ENCODE measurements around the gene ZBTB33.

Gene ZBTB33

DNA sequence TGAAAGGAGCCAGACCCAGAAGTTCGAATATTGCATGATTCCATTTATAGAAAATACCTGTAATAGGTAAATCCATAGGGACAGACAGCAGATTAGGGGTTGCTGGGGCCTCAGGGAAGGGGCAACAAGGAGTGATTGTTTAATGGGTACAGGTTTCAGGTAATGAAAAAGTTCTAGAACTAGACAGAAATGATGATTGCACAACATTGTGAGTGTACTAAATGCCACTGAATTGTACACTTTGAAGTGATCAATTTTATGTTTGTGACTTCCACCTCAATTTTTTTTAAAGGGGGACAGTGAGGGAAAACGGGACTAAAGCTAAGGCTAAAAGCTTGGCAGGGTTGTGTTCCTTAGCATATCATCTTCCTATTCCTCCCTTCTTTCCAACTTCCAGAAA is 23.5 kb downstream of the ZBTB33 start:
- Histone ChIP-seq H3K9me3 (no peaks in the 10 kb centered on the region), H3K36me3 (no peaks in the 10 kb centered on the region), H3K27me3 (no peaks in the 10 kb centered on the region), H3K4me1 (no peaks in the 10 kb centered on the region), H3K4me3 (ENCODE audit: low read depth, low read length) (no peak overlapping the region)
- DNase-seq: no peak
- TF ChIP-seq, protein P1, sequence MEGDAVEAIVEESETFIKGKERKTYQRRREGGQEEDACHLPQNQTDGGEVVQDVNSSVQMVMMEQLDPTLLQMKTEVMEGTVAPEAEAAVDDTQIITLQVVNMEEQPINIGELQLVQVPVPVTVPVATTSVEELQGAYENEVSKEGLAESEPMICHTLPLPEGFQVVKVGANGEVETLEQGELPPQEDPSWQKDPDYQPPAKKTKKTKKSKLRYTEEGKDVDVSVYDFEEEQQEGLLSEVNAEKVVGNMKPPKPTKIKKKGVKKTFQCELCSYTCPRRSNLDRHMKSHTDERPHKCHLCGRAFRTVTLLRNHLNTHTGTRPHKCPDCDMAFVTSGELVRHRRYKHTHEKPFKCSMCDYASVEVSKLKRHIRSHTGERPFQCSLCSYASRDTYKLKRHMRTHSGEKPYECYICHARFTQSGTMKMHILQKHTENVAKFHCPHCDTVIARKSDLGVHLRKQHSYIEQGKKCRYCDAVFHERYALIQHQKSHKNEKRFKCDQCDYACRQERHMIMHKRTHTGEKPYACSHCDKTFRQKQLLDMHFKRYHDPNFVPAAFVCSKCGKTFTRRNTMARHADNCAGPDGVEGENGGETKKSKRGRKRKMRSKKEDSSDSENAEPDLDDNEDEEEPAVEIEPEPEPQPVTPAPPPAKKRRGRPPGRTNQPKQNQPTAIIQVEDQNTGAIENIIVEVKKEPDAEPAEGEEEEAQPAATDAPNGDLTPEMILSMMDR (IDR thresholded peaks at IDR 0.05; ENCODE audit: low read depth, low read length): no peak

DNA sequence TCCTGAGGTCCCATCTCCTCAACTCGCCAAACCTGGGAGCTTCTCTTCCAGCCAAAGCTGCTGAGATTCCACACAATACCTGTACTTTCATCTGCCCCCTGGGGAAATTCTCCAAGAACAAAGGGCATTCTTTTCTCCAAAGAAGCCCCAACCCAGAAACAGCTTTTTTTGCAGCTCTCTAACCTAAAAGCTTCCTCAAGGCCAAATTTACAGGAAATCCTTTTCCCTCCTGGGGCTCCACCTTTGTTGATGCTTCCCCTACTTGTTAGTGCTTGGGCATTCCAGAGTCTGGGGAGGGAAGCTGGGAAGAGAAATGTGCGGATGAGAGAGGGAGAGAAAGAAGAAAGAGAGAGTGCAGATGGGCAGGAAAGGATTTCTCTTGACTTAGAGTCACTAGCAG is 24.3 kb downstream of the ZBTB33 start:
- Histone ChIP-seq H3K36me3 (no peaks in the 10 kb centered on the region), H3K27me3 (no peaks in the 10 kb centered on the region), H3K4me3 (ENCODE audit: low read depth, low read length) (no peak overlapping the region), H3K9me3 (no peaks in the 10 kb centered on the region), H3K4me1 (no peaks in the 10 kb centered on the region)
- TF ChIP-seq, protein P1 (IDR thresholded peaks at IDR 0.05; ENCODE audit: low read depth, low read length): no peak
- DNase-seq: no peak

DNA sequence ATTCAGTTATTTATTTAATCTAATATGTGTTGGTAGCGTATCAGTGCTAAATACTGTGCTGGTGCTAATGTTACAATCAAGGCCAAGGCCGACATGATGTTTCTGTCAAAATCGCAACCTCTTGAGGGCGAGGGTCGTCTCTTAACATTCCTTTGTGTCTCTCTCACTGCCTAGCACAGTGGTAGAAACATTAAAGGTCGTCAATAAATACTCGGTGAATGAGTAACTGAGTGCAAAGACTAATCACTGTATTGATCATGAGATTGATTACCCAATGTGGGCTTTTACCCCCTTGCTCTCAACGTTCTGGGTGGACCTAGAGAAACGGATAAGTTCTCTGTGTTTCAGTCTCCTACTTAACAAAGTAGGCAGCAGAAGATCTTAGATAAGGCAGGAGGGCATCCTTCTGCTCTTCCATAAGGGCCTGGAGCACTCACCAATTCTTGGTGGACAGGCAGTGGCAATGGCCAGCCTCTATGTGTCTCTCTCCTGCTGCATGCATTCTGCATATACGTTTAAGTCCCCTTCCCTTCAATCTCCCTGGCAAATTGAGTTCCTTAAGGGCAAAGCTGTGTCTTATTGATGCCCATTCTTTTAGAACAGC is 30.5 kb downstream of the ZBTB33 start:
- Histone ChIP-seq H3K4me1 (no peaks in the 10 kb centered on the region), H3K27me3 (no peaks in the 10 kb centered on the region), H3K4me3 (ENCODE audit: low read depth, low read length) (no peak overlapping the region), H3K9me3 (no peaks in the 10 kb centered on the region), H3K36me3 (no peaks in the 10 kb centered on the region)
- TF ChIP-seq, protein P1 (IDR thresholded peaks at IDR 0.05; ENCODE audit: low read depth, low read length): no peak
- DNase-seq: no peak

DNA sequence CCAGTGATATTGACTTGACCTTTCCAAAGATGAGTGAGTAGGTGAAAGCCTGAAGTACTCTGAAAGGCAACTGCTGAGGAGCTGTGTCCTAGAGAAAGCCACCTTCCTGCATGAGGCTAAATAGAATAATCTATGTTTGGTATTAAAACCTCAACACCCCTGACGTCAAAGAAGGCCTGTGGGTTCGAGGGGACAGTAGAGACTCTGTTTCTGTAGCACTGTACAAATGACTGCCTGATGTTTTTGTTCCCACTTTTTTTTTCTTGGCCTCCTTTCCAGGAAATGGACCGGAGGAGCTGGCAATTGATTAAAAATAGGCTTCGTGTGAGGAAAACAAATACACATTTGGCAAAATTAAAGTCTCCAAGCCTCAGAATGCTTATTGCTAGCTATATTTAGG is 31.1 kb downstream of the ZBTB33 start:
- Histone ChIP-seq H3K4me3 (ENCODE audit: low read depth, low read length) (no peak overlapping the region), H3K9me3 (no peaks in the 10 kb centered on the region), H3K27me3 (no peaks in the 10 kb centered on the region), H3K36me3 (no peaks in the 10 kb centered on the region), H3K4me1 (no peaks in the 10 kb centered on the region)
- no peak for DNase-seq
- TF ChIP-seq, protein P1 (IDR thresholded peaks at IDR 0.05; ENCODE audit: low read depth, low read length): no peak

DNA sequence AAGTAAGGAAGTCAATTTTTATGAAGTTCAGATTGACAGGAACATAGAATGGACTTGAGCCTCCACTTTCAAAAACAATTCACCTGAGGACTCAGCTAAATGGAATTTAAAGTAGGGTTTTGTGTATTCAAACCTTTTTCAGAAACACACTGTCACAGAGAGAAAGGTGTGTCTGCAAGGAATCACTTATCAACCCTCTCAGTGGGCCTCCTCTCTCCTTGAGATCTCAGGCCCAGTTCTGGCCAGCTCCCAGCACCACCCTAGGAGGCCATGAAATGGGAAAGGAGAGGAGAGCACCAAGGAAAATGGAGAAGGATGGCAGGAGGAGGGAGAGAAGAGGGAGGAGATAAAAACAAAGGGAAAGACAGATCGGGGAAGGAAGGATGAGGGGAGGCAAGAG is 32.1 kb downstream of the ZBTB33 start:
- Histone ChIP-seq H3K27me3 (no peaks in the 10 kb centered on the region), H3K4me1 (no peaks in the 10 kb centered on the region), H3K4me3 (ENCODE audit: low read depth, low read length) (no peak overlapping the region), H3K36me3 (no peaks in the 10 kb centered on the region), H3K9me3 (no peaks in the 10 kb centered on the region)
- no peak for DNase-seq
- TF ChIP-seq, protein P1 (IDR thresholded peaks at IDR 0.05; ENCODE audit: low read depth, low read length): no peak

DNA sequence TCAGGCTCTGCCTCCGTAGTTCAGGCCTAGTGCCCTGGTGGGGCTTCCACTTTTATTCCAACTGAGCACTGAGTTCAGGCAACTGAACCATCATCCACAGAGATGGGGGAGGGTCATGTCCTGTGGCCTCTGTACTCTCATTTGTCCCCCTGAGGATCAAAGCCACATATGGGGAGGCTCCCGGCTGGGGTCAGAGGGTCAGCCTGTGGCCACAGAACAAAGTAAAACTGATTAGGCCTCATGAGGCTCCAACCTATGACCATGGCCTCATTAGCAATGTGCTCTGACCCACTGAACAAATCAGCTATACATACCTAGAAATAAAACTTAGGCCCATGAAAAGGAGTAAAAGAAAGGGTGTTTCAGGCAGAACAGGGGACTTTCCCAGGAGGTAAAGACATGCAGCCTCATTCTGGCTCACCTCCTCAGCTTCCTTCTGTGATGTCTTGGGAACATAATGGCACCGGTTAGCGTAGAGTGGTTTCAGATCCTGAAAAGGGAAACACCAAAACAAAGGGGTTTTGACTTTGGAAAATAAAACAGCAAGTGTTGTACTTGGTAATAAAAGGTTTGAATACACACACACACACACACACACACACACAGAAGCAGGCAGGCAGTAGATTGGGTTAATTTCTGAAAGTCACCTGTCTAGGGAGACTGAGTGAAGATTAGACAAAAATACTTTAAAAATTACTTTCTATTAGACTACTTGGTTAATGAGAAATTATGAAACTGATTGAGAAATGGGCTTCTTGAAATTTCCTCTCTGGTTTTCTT is 36.3 kb downstream of the ZBTB33 start:
- TF ChIP-seq, protein P1 (IDR thresholded peaks at IDR 0.05; ENCODE audit: low read depth, low read length): no peak

More for the DNA sequence above, 36.3 kb downstream of the ZBTB33 start:
- Histone ChIP-seq H3K4me1 (no peaks in the 10 kb centered on the region), H3K9me3 (no peaks in the 10 kb centered on the region), H3K27me3 (no peaks in the 10 kb centered on the region), H3K4me3 (ENCODE audit: low read depth, low read length) (no peak overlapping the region), H3K36me3 (no peaks in the 10 kb centered on the region)
- no peak for DNase-seq

Data from BE2C (cell line).